Stimulated activated CD8-positive, alpha-beta memory T cell treated with anti-CD3 and anti-CD28 coated beads, Interleukin-12 subunit alpha, Interleukin-12 subunit beta, amount 100 ng/mL, for 4 hours (primary cell): ENCODE results near the gene MACROH2A1.

Experiments used
- DNase-seq: peaks from one replicate; pipeline ENCODE4 v3.0.0-alpha.2; 2020; ENCODE audit warnings: low read depth

MACROH2A1 gene

GRCh38 chr5:135435467-135436330 is 36.7 kb upstream of the MACROH2A1 start:
- DNase-seq = no peak

GRCh38 chr5:135434591-135435466 is 35.8 kb upstream of the MACROH2A1 start:
- no peak for DNase-seq

GRCh38 chr5:135433681-135434426 is 34.8 kb upstream of the MACROH2A1 start:
- DNase-seq = no peak

- no peak for DNase-seq
Measured at GRCh38 chr5:135432113-135432512, 33.1 kb upstream of the MACROH2A1 start.

DNA sequence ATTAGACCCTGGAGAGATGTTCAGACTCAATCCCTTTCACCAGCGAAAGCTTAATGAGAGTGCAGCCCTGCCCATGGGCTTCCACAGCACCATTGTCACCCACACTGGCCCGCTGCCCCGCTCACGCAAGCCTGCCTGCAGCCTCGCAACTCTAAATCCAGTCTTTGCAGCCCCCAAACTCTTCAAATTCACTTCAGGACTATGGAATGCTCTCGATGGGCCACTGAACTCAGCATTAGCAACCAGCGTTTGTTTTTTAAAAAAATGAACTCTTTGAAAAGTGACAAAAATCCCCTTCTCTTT is 31.1 kb upstream of the MACROH2A1 start:
- DNase-seq = no peak

DNA sequence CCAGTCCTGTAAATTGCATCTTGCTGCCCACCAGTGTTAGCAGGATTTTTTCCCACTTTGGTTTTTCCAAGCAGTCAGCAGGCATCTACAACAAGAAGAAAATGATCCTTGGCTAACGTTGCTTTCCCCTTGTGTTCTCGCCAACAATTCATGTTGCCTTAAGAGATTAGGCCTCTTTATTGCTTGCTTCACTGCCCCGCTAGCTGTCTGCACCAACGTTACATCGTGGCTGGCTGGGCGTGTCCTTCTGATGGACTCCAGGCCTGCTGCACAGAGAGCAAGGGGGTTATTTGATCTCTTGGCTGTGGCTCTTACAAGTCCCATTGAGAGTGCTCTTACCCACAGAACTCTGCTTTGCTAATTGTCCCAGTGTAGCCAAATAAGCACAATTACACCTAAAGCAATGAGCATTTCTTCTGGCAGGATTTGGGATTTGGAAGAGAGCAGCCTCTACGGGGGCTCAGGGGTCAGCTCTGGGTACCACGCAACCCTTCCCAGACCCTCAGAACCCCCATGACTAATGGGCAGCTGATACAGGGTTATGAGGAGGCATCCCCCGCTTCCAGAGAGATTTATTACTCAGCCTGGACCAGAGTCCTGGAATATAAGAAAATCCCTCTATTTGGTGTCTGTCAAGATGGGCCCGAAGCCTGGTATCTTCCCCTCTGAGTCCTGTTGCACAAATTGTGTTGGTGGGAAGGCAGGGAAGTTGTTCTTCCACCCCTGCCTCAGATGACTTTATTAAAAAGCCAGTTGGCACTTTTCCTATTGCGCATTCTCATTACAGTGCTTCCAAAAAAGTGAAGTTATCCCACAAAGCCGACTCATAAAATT is 30.5 kb upstream of the MACROH2A1 start:
- DNase-seq = no peak

GRCh38 chr5:135428586-135428985 is 29.6 kb upstream of the MACROH2A1 start:
- DNase-seq = no peak

- DNase-seq = no peak
Measured at GRCh38 chr5:135426102-135427082, 27.4 kb upstream of the MACROH2A1 start.

DNA sequence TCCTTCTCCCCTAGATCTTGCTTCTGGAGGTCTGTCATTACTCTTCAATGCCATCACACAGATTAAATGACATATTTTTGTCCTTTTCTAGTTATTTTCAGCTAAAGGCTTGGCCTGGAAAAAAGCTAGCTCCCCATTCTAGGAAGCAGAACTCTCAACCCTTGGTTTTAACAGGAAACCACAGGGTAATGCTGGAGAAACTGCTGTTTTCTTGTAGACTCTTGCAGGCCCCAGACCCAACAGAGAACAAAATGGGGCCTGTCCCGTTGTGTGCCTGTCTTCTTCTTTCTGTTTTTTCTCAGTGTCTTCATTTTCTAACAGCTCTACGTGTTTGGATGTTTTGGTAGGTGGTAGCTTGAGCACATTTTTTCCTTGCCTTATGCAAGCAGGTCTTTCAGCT is 26.6 kb upstream of the MACROH2A1 start:
- no peak for DNase-seq

GRCh38 chr5:135423846-135424168 is 24.8 kb upstream of the MACROH2A1 start:
- DNase-seq = no peak

GRCh38 chr5:135423146-135423845 is 24.3 kb upstream of the MACROH2A1 start:
- DNase-seq = no peak

DNA sequence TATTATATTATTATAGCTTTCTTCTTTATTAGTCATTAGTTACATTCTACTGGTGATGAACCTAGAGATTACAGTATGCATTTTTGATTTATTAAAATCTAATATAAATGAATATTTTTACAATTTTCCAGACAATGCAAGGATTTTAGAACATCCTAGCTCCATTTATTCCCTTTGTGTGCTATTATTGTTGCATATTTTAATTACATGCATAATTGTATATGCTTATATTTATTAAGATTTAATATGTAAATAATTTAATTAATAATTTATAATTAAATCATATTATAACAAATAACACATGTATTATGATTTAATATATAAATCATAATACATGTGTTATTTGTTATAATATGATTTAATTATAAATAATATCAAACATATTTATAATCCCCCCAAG is 23.4 kb upstream of the MACROH2A1 start:
- no peak for DNase-seq

DNA sequence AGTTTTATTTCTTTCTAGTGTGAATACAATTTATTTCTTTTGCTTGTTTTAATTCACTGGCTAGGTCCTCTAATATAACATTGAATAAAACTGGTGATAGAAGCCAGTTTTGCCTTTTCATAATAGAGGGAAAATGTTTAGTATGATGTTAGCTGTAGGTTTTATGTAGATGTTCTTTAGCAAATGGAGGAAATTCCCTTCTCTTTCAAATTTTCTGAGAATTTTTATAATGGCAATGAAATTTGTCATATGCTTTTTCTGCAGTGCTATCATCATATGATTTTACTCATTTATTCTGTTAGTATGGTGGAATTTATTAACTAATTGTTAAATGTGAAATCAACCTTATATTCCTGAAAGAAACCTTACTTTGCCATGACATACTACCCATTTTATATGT is 18.1 kb upstream of the MACROH2A1 start:
- no peak for DNase-seq

DNA sequence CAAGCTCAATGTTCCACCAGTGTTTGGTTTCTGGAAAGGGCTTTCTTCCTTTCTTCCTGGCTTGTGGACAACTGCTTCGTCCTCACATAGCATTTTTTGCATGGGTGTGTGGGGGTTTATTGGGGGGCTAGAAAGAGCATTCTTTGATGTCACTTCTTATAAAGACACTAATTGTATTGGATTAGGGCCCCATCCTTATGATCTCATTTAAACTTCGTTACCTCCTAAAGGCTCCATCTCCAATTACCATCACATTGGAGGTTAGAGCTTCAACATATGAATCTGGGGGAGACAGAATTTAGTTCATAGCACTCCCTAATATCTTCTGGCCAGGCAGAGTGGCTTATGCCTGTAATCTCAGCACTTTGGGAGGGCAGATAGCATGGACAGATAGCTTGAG is 6.1 kb upstream of the MACROH2A1 start:
- no peak for DNase-seq

DNA sequence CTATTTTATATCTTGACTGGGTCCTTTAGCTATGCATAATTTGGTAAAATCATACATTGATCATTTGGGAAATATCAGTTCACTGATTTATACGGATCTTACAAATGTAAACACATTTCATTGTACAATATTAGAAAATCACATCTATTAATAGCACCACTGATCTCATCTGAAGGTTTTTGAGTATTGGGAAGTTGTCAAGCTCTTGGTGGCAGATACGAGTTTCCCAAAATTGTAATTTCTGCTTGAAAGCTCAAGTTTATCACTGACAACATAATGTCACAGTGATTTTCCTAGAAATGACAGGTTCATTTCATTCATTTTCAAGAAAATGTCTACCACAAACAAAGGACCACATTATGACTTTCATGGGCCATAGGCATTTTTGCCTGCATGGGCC is 3.0 kb upstream of the MACROH2A1 start:
- DNase-seq = no peak

DNA sequence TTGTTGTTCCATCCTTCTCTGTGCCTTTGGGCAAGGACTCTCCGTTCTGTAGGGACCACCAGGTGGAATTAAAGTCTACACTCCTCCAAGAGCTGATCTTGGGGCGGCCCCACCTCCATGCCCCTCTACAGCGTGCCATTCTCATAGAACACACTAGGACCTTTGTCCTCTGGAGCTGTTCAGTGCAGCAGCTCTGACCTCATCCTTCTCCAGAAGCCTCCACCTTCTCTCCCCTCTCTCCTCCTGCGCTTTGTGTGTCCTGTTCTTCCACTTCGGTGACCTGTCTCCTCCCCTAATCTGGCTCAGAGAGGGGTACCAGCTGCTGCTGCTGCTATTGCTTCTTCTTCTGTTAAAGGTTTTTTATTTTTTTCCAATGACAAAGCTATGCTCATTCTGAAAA is 1.8 kb upstream of the MACROH2A1 start:
- DNase-seq = no peak

- DNase-seq = no peak
Measured at GRCh38 chr5:135399794-135400542, 937 bp upstream of the MACROH2A1 start.

DNA sequence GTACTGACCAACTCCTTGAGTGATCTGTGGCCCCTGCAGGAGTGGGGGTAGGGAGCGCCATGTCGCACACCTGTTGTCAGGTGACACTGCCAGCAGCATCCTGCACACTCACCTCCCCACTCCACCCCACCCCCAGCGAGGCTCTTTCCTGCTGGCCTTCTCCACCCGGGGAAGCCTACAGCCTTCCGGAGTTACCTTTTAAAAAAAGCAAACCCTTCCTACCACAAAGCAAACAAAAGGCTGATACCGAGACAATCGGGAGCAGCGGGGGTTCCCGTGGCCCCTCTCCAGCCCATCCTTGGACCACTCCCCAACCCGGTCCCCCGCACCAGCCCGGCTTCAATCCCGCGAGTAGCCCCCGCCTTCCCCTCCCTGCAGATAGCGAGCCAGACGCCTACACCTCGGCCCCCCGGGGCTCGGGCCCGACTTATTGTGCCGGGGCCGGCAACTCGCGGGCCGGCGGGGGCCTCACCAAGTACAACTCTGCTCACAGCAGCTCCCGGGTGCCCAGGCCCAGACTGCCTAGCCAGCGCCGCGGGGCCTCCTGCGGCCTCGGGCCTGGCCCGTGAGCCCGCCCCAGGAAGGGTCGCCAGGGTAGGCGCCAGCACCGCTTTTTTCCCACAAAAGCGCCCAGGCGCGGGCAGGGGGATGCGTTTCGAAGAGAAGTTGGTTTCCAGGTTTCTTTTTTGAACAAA is 724 bp downstream of the MACROH2A1 start:
- DNase-seq = peak; percentile 10

DNA sequence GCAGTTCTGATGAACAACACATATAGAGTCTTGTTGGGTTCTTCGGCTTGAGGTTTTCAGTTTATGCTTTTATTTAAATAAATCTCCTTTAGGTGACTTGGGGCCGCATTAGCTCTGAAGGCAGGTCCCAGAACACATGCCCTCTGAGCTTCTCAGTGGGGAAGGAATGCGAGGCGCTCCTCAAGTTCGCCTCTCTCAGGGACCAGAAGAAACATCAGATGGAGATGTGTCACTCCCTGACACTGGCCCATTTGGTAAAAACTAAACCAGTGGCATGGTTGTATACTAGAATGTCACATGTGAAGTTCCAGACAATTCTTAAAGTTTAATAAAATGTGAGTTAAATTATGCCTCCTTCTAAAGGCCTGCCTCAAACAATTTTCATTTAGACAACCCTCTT is 1.9 kb downstream of the MACROH2A1 start:
- no peak for DNase-seq
